ENCODE data around the gene SYNE2.
"Not testable (repeated sequence)": the region's sequence is repeated elsewhere in the genome, so short reads cannot be mapped to it uniquely, and the experiment has no call there.

The SYNE2 gene

GRCh38 chr14:63966407-63966806 lies 113.6 kb downstream of the SYNE2 start:
- DNase-seq = no peak

- DNase-seq = no peak
Measured at GRCh38 chr14:63972323-63972932, 119.6 kb downstream of the SYNE2 start.

- DNase-seq = no peak
Measured at GRCh38 chr14:63974176-63974575, 121.4 kb downstream of the SYNE2 start.

- no peak for DNase-seq
Measured at GRCh38 chr14:63981569-63981968, 128.8 kb downstream of the SYNE2 start.

GRCh38 chr14:63982156-63982555 lies 129.4 kb downstream of the SYNE2 start:
- DNase-seq = no peak

- no peak for DNase-seq
Measured at GRCh38 chr14:63982629-63983028, 129.8 kb downstream of the SYNE2 start.

GRCh38 chr14:63986789-63987533 lies 134.2 kb downstream of the SYNE2 start:
- DNase-seq = no peak

GRCh38 chr14:63988579-63988978 lies 135.8 kb downstream of the SYNE2 start:
- DNase-seq = peak; percentile 1

GRCh38 chr14:63991833-63992232 lies 139.0 kb downstream of the SYNE2 start:
- DNase-seq = no peak

GRCh38 chr14:63992858-63993257 lies 140.1 kb downstream of the SYNE2 start:
- no peak for DNase-seq

- peak; percentile 11 for DNase-seq
Measured at GRCh38 chr14:63993992-63994391, 141.2 kb downstream of the SYNE2 start.

GRCh38 chr14:63995285-63995684 lies 142.5 kb downstream of the SYNE2 start:
- no peak for DNase-seq

- no peak for DNase-seq
Measured at GRCh38 chr14:63996016-63996415, 143.2 kb downstream of the SYNE2 start.

GRCh38 chr14:63996625-63997220 lies 143.9 kb downstream of the SYNE2 start:
- DNase-seq = no peak

- DNase-seq = no peak
Measured at GRCh38 chr14:64000749-64001148, 147.9 kb downstream of the SYNE2 start.

GRCh38 chr14:64005822-64006221 lies 153.0 kb downstream of the SYNE2 start:
- DNase-seq = no peak

- DNase-seq = no peak
Measured at GRCh38 chr14:64008016-64008415, 155.2 kb downstream of the SYNE2 start.

GRCh38 chr14:64012003-64012402 lies 159.2 kb downstream of the SYNE2 start:
- no peak for DNase-seq

GRCh38 chr14:64012720-64013119 lies 159.9 kb downstream of the SYNE2 start:
- no peak for DNase-seq

- DNase-seq = no peak
Measured at GRCh38 chr14:64025479-64025878, 172.7 kb downstream of the SYNE2 start.

GRCh38 chr14:64026600-64026999 lies 173.8 kb downstream of the SYNE2 start:
- DNase-seq = no peak

GRCh38 chr14:64035143-64035542 lies 182.3 kb downstream of the SYNE2 start:
- no peak for DNase-seq

- DNase-seq = not testable (repeated sequence)
Measured at GRCh38 chr14:64037869-64038745, 185.3 kb downstream of the SYNE2 start.

Measured in CD4-positive, alpha-beta T cell treated with Interleukin-4 for 4 hours (primary cell).